ENCODE data around the gene OR8I2. TPM values are rescaled to one million over a fixed set of nuclear protein-coding genes. Genes with fewer than 3 reads are reported as not detected.

OR8I2 gene
- polyA plus RNA-seq, 1 of the 3 experiments (the other 2 are of a cell fraction) = not detected

GRCh38 chr11:56122073-56122472 is 29.0 kb downstream of the OR8I2 start, which contains the start of gene OR8H3:
OR8H3 (plus strand) TSS chr11:56122373; CDS start chr11:56122373, 0 bp downstream.
- H3K27ac ChIP-seq (ENCODE audit: low read depth in 2 of 2, low read length in 1 of 2) = no peak within 1 kb of the TSS
- no peak within 1 kb of the TSS for H3K4me3 ChIP-seq (ENCODE audit: low read depth in 2 of 2, low read length in 1 of 2)
- no peaks in the 10 kb centered on the region for H3F3A ChIP-seq (replicated peaks; ENCODE audit: insufficient read depth)
- under 1% methylated on average over 6 of the region's 6 CpGs for WGBS (ENCODE audit: low lambda C conversion rate)
- H3K36me3 ChIP-seq (replicated peaks in 1 of 2; ENCODE audit: control insufficient read depth in 1 of 2, insufficient read depth in 2 of 2, low read length in 1 of 2) = no peaks in the 10 kb centered on the region
- no peaks in the 10 kb centered on the region for H3K9me2 ChIP-seq
- POLR2A ChIA-PET = no interaction called here
- no peaks in the 10 kb centered on the region for H3K27me3 ChIP-seq (ENCODE audit: insufficient read depth)
- no peak within 1 kb of the TSS for H3K9ac ChIP-seq
- H3K9me3 ChIP-seq = no peaks in the 10 kb centered on the region
- no peak within 1 kb of the TSS for H2AFZ ChIP-seq (ENCODE audit: low read depth)
- no peaks in the 10 kb centered on the region for H3K4me1 ChIP-seq (ENCODE audit: control insufficient read depth in 1 of 2, insufficient read depth in 2 of 2, low read depth in 1 of 2, low read length in 1 of 2)
- no peaks in the 10 kb centered on the region for H3K79me2 ChIP-seq (ENCODE audit: insufficient read depth)
- DNase-seq = no peak
- H3K4me2 ChIP-seq = no peak within 1 kb of the TSS
- no peak for TF ChIP-seq RXRA (IDR thresholded peaks at IDR 0.05; ENCODE audit: borderline replicate concordance, low read depth)
- TF ChIP-seq YY1 (IDR thresholded peaks at IDR 0.05; ENCODE audit: low read depth) = no peak
- TF ChIP-seq NRF1 (IDR thresholded peaks at IDR 0.05; ENCODE audit: low read depth, low read length) = no peak
- no peaks in the 10 kb centered on the region for H4K20me1 ChIP-seq (ENCODE audit: insufficient read depth)
- CTCF ChIA-PET = no interaction called here

- no peaks in the 10 kb centered on the region for H3K9me3 ChIP-seq
- H3K27me3 ChIP-seq (ENCODE audit: insufficient read depth) = no peaks in the 10 kb centered on the region
- no peaks in the 10 kb centered on the region for H3F3A ChIP-seq (replicated peaks; ENCODE audit: insufficient read depth)
- H3K4me1 ChIP-seq (ENCODE audit: control insufficient read depth in 1 of 2, insufficient read depth in 2 of 2, low read depth in 1 of 2, low read length in 1 of 2) = no peaks in the 10 kb centered on the region
- no peak within 1 kb of the TSS for H3K27ac ChIP-seq (ENCODE audit: low read depth in 2 of 2, low read length in 1 of 2)
- no peaks in the 10 kb centered on the region for H3K9me2 ChIP-seq
- no peaks in the 10 kb centered on the region for H3K79me2 ChIP-seq (ENCODE audit: insufficient read depth)
- no peak within 1 kb of the TSS for H3K4me3 ChIP-seq (ENCODE audit: low read depth in 2 of 2, low read length in 1 of 2)
- no peaks in the 10 kb centered on the region for H3K36me3 ChIP-seq (replicated peaks in 1 of 2; ENCODE audit: control insufficient read depth in 1 of 2, insufficient read depth in 2 of 2, low read length in 1 of 2)
- no peak within 1 kb of the TSS for H2AFZ ChIP-seq (ENCODE audit: low read depth)
- POLR2A ChIA-PET = no interaction called here
- no peaks in the 10 kb centered on the region for H4K20me1 ChIP-seq (ENCODE audit: insufficient read depth)
- no peak within 1 kb of the TSS for H3K4me2 ChIP-seq
- CTCF ChIA-PET = no interaction called here
- no peak for DNase-seq
- TF ChIP-seq IRF3 (IDR thresholded peaks at IDR 0.05; ENCODE audit: low read depth, low read length) (no peak), RFX5 (IDR thresholded peaks at IDR 0.05; ENCODE audit: low read length) (no peak), USF1 (IDR thresholded peaks at IDR 0.05; ENCODE audit: borderline replicate concordance, low read depth) (no peak), FOXM1 (IDR thresholded peaks at IDR 0.05; ENCODE audit: low read depth) (no peak), ZBTB33 (IDR thresholded peaks at IDR 0.05; ENCODE audit: borderline replicate concordance, low read depth) (no peak), REST (IDR thresholded peaks at IDR 0.05; ENCODE audit: low read depth, low read length) (no peak), MAX (IDR thresholded peaks at IDR 0.05; ENCODE audit: low read depth) (no peak), FOXJ3 (CRISPR knock-in tag; IDR thresholded peaks at IDR 0.05) (no peak), NFIC (IDR thresholded peaks at IDR 0.05; ENCODE audit: borderline replicate concordance) (no peak), MEF2A (IDR thresholded peaks at IDR 0.05; ENCODE audit: borderline replicate concordance, low read depth) (no peak), FOSL2 (IDR thresholded peaks at IDR 0.05; ENCODE audit: borderline replicate concordance, low read depth) (no peak), EP300 (IDR thresholded peaks at IDR 0.05; ENCODE audit: borderline replicate concordance in 1 of 2, low read depth in 1 of 2, low read length in 1 of 2) (no peak), CHD2 (IDR thresholded peaks at IDR 0.05; ENCODE audit: low read length, partially characterized antibody) (no peak), GATA2 (CRISPR knock-in tag; IDR thresholded peaks at IDR 0.05) (no peak), SIN3A (IDR thresholded peaks at IDR 0.05; ENCODE audit: borderline replicate concordance, low read depth, low read length) (no peak)
- no peak within 1 kb of the TSS for H3K9ac ChIP-seq
These were observed 47.1 kb downstream of the OR8I2 start, which contains the start of gene OR8J3 for GRCh38 chr11:56140151-56140661. OR8J3 (minus strand) TSS chr11:56140201; CDS start chr11:56137718, 2,483 bp downstream.

All from SK-N-SH (cell line).